ACC112 (cell line): ENCODE data around the gene AFAP1.

Source experiments
- H2AFZ ChIP-seq: fragments of 200-600 bp; sonication (generic); one replicate; pipeline ENCODE4 v1.6.0; 2017; ENCODE audit warnings: antibody characterized with exemption, low read length; ENCODE audit not compliant: unreplicated experiment
- H3K27ac ChIP-seq: fragments of 200-600 bp; sonication (generic); 2 replicates; pipeline ENCODE4 v1.5.1; 2014; ENCODE audit warnings: low read depth, mild to moderate bottlenecking, antibody characterized with exemption, low read length, moderate library complexity
- H3K27me3 ChIP-seq: fragments of 200-600 bp; sonication (generic); 2 replicates; pipeline ENCODE4 v1.6.1; 2014; ENCODE audit warnings: mild to moderate bottlenecking, antibody characterized with exemption, low read length, moderate library complexity, mixed read lengths; ENCODE audit not compliant: insufficient read depth
- H3K36me3 ChIP-seq: fragments of 200-600 bp; sonication (generic); 2 replicates; pipeline ENCODE4 v1.6.1; 2016; ENCODE audit warnings: mild to moderate bottlenecking, antibody characterized with exemption, low read length, moderate library complexity, mixed read lengths; ENCODE audit not compliant: insufficient read depth
- H3K4me1 ChIP-seq: fragments of 200-600 bp; sonication (generic); one replicate; pipeline ENCODE4 v1.6.1; 2016; ENCODE audit warnings: low read length, mixed read lengths; ENCODE audit not compliant: insufficient read depth, unreplicated experiment, control insufficient read depth
- H3K4me3 ChIP-seq: fragments of 200-600 bp; sonication (generic); 2 replicates; pipeline ENCODE4 v1.5.1; 2014; ENCODE audit warnings: mild to moderate bottlenecking, low read depth, low read length
- H3K79me2 ChIP-seq: fragments of 200-600 bp; sonication (generic); one replicate; pipeline ENCODE4 v1.6.0; 2016; ENCODE audit warnings: low read length; ENCODE audit not compliant: control insufficient read depth, unreplicated experiment, insufficient read depth

The AFAP1 gene

GRCh38 chr4:7910952-7911578 lies 28.6 kb downstream of the AFAP1 start:
- H3K36me3 ChIP-seq: no peaks in the 10 kb centered on the region
- H3K27me3 ChIP-seq: no peaks in the 10 kb centered on the region
- peak overlapping the region; percentile 76 for H3K4me3 ChIP-seq
- no peak overlapping the region for H2AFZ ChIP-seq
- peaks cover 94% of the 10 kb centered on the region for H3K79me2 ChIP-seq
- H3K27ac ChIP-seq: peak overlapping the region; percentile 95
- H3K4me1 ChIP-seq: peaks cover 64% of the 10 kb centered on the region

DNA sequence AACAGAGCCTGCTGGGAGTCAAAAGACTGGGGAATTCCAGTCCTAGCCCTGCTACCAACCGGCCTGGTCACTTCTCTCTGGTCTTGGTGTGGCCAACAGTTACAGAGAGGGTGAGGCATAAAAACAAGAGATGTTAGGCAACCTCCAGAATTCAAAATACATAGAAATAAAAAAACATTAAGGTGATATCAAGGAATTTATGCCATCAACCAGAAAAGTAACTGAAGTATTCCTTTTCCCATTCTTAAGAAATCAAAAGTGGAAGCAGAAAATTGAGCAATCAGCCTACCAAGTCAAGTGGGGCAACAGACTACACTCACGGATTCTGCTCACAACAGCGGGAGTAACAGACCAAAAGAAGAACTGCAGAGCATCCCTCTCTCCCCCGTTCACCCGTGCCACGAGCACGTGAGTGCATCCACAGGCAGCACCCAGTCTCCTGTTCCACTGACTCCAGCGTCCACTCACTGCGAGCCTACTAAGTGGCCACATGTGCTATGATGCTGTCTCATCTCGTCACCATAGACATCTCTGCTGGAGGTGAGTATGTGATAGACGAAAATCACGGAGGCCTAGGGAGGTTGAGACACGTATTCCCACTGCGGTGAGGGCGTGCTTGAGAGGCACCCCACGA lies 29.3 kb downstream of the AFAP1 start:
- Histone ChIP-seq H3K36me3 (no peaks in the 10 kb centered on the region), H2AFZ (no peak overlapping the region), H3K27me3 (no peaks in the 10 kb centered on the region), H3K27ac (peak overlapping the region; percentile 95), H3K4me1 (peaks cover 71% of the 10 kb centered on the region), H3K4me3 (peak overlapping the region; percentile 76), H3K79me2 (peaks cover 95% of the 10 kb centered on the region)

GRCh38 chr4:7909463-7910262 lies 30.0 kb downstream of the AFAP1 start:
- Histone ChIP-seq H3K27me3 (no peaks in the 10 kb centered on the region), H3K4me3 (peak overlapping the region; percentile 76), H3K79me2 (peaks cover 94% of the 10 kb centered on the region), H3K27ac (peak overlapping the region; percentile 95), H2AFZ (no peak overlapping the region), H3K4me1 (peaks cover 78% of the 10 kb centered on the region), H3K36me3 (no peaks in the 10 kb centered on the region)

DNA sequence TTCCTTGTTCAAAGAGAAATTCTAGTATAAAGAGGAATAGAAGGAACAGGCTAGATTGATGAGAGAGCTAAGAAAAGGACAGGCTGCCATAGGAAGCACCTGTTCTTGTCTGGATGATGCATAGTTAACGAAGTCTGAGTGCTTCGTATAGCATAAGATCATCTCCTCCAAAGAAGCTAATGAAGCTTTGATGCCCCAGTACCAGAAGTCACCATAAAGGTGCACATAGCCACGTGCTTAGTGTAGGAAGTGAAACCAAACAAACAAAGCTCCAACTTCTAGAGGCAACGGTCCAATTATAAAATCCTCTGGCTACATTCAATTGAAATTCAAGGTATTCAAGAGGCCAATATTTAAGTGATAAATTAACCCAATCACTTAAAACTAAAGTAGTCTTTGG lies 31.0 kb downstream of the AFAP1 start:
- Histone ChIP-seq H3K4me3 (peak overlapping the region; percentile 76), H3K27ac (peak overlapping the region; percentile 95; the same call in 1 of the 2 replicates), H3K36me3 (no peaks in the 10 kb centered on the region), H3K27me3 (no peaks in the 10 kb centered on the region), H2AFZ (no peak overlapping the region), H3K4me1 (peaks cover 88% of the 10 kb centered on the region), H3K79me2 (peaks cover 96% of the 10 kb centered on the region)

- peaks cover 95% of the 10 kb centered on the region for H3K79me2 ChIP-seq
- peak overlapping the region; percentile 33; the same call in 1 of the 2 replicates for H3K4me3 ChIP-seq
These were observed 32.5 kb downstream of the AFAP1 start for GRCh38 chr4:7907142-7907541.

GRCh38 chr4:7906171-7906701 lies 33.4 kb downstream of the AFAP1 start:
- peak overlapping the region; percentile 18 for H2AFZ ChIP-seq
- peak overlapping the region; percentile 88 for H3K27ac ChIP-seq
- H3K4me3 ChIP-seq: peak overlapping the region; percentile 70
- H3K79me2 ChIP-seq: peaks cover 97% of the 10 kb centered on the region
- H3K4me1 ChIP-seq: peaks cover 86% of the 10 kb centered on the region
- no peaks in the 10 kb centered on the region for H3K36me3 ChIP-seq
- no peaks in the 10 kb centered on the region for H3K27me3 ChIP-seq

More at GRCh38 chr4:7907142-7907541, 32.5 kb downstream of the AFAP1 start:
- Histone ChIP-seq H2AFZ (no peak overlapping the region), H3K4me1 (peaks cover 90% of the 10 kb centered on the region), H3K27ac (peak overlapping the region; percentile 88), H3K27me3 (no peaks in the 10 kb centered on the region), H3K36me3 (no peaks in the 10 kb centered on the region)

DNA sequence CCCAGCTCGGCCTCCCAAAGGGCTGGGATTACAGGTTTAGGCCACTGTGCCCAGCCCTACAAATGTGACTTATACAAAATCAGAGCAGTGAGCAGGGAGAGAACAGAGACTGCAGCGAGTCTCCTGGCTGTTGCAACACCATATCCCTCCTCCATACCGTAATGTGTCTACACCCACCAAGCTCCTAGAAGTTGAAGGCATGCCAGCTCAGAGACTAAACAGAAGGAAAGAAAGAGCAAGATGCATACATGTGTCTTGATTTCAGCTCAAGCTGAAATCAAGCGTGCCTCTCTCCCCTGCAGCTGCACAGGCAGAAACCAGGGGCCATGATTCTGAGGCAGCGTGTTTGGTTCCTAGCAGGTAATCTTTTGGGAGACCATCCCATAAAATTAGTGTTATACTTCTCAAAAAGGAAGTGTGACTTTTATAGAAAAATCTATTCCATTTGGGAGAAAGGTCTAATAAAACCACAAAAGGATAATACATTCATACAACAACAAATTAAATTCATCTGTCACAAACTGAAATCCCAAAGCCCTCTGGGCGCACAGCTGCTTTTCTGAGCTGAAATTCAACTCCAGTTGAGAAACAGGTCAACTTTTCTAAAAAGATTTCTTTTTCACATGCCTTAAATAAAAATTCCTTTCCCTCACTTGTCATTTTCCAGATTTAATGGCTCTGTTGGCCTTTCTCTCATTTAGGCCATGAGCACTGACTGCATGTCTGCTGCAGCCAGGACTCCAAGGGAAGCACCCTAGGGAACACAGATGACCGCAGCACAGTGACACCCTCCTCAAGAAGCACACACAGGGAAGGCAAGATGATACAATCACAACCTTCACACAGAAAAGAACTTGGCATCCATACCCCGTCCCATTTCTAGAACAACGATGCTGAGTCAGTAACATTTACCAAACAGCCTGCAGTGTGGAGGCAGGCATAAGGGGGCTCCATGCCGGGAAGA lies 34.4 kb downstream of the AFAP1 start:
- Histone ChIP-seq H3K4me3 (peak overlapping the region; percentile 70), H3K27me3 (no peaks in the 10 kb centered on the region), H3K4me1 (peaks cover 89% of the 10 kb centered on the region), H2AFZ (no peak overlapping the region), H3K27ac (peak overlapping the region; percentile 88), H3K79me2 (peaks cover 98% of the 10 kb centered on the region), H3K36me3 (no peaks in the 10 kb centered on the region)

DNA sequence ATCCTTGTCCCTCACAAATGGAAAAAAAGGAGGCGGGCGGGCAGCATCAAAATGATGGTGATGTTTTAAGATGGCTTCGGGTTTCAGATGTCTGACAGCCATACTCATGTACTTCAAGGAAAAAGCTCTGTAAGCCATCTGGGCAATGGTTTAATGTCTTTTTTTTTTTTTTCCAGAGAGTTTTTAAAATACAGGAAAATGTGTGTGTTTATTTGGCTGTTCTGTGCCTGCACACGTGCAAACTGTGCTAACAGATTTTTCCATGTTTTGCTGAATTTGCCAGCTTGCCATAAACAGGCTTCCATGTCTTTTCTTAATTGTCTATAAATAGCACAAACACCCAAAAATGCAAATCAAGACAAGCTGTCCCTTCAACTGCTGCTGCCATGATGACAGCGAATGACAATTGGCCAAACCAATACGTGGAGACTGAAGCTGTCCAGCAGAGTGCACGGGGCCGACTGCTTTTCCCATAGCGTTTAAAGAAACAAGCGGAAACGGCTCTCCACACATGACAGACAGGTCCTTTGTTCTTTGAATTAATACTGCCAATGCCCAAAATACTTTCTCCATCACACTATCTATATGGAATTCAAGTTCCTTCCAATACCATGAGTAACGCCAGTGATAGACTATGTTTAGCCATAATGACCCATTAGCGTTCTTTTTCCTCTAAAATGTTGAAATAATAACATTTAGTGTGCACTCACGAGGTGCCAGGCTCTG lies 35.7 kb downstream of the AFAP1 start:
- Histone ChIP-seq H3K36me3 (no peaks in the 10 kb centered on the region), H2AFZ (no peak overlapping the region), H3K4me3 (peak overlapping the region; percentile 58), H3K79me2 (peaks cover 98% of the 10 kb centered on the region), H3K4me1 (peaks cover 87% of the 10 kb centered on the region), H3K27me3 (no peaks in the 10 kb centered on the region), H3K27ac (peak overlapping the region; percentile 88)

DNA sequence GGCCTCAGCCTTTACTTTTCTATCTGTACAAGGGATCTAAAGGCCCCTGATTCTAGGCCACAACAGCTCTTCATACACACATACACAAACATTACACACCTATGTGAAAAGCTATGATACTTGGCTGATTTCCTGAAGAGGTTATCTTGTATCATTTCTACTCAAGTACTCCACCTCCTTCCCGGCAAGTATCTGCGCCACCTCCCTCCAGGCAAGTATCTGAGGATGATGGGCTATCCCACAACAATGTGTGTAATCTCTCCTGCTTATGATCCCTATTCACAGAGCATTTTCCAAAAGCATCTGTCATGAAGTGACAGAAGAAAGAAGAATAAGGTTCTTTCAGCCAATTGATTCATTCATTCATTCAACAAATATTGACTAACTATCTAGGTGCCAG lies 36.8 kb downstream of the AFAP1 start:
- Histone ChIP-seq H3K4me3 (no peak overlapping the region), H3K4me1 (peaks cover 78% of the 10 kb centered on the region), H3K79me2 (peaks cover 95% of the 10 kb centered on the region)

More for the DNA sequence above, 36.8 kb downstream of the AFAP1 start:
- no peak overlapping the region for H2AFZ ChIP-seq
- H3K27ac ChIP-seq: peak overlapping the region; percentile 88
- no peaks in the 10 kb centered on the region for H3K36me3 ChIP-seq
- no peaks in the 10 kb centered on the region for H3K27me3 ChIP-seq
